Fibroblast of lung (primary cell): Measurements from ENCODE around the gene CLIC3. TPM values are rescaled to one million over a fixed set of nuclear protein-coding genes. Genes with fewer than 3 reads are reported as not detected.

Source experiments
- DNase-seq, 2 donors: peaks; one replicate each; pipeline versions ENCODE4 v3.0.0 to v3.0.0-alpha.2; 2010; ENCODE audit warnings: low read depth in 2 of 2
- H2AFZ ChIP-seq: 2 replicates; pipeline ENCODE4 v1.5.1; 2012; ENCODE audit warnings: low read length, control low read depth, inconsistent platforms
- H3K27ac ChIP-seq: 2 replicates; pipeline ENCODE4 v1.5.1; 2011; ENCODE audit warnings: low read length, control low read depth; ENCODE audit not compliant: insufficient read depth
- H3K27me3 ChIP-seq: 2 replicates; pipeline ENCODE4 v1.5.1; 2011; ENCODE audit warnings: mild to moderate bottlenecking, low read length; ENCODE audit not compliant: control insufficient read depth, insufficient read depth
- H3K36me3 ChIP-seq: 2 replicates; pipeline ENCODE4 v1.5.1; 2011; ENCODE audit warnings: low read length; ENCODE audit not compliant: control insufficient read depth, insufficient read depth
- H3K4me1 ChIP-seq: 2 replicates; pipeline ENCODE4 v1.5.1; 2011; ENCODE audit warnings: low read length; ENCODE audit not compliant: control insufficient read depth, insufficient read depth; ENCODE audit errors: extremely low read depth
- H3K4me2 ChIP-seq: 2 replicates; pipeline ENCODE4 v1.5.1; 2011; ENCODE audit warnings: low read length, control low read depth; ENCODE audit not compliant: insufficient read depth; ENCODE audit errors: extremely low read depth
- H3K4me3 ChIP-seq, 4 experiments: fragments of 200-600 bp in 1 of 4; sonication (generic) in 1 of 4; replicated peaks in 1 of 4; 2 replicates each; pipeline ENCODE4 v1.5.1; 2011 to 2016; ENCODE audit warnings: low read length in 4 of 4, low read depth in 3 of 4, mild to moderate bottlenecking in 3 of 4, control low read depth in 2 of 4, inconsistent platforms in 1 of 4, mixed read lengths in 1 of 4; ENCODE audit not compliant: insufficient read depth in 1 of 4; ENCODE audit errors: control extremely low read depth in 1 of 4
- H3K79me2 ChIP-seq: 2 replicates; pipeline ENCODE4 v1.5.1; 2012; ENCODE audit warnings: mild to moderate bottlenecking, low read length, inconsistent platforms; ENCODE audit not compliant: control insufficient read depth, insufficient read depth
- H3K9ac ChIP-seq: 2 replicates; pipeline ENCODE4 v1.5.1; 2011; ENCODE audit warnings: mild to moderate bottlenecking, low read length, control low read depth; ENCODE audit not compliant: insufficient read depth
- H3K9me3 ChIP-seq: 2 replicates; pipeline ENCODE4 v1.5.1; 2012; ENCODE audit warnings: low read depth, low read length; ENCODE audit not compliant: control insufficient read depth, insufficient read depth
- H4K20me1 ChIP-seq: 2 replicates; pipeline ENCODE4 v1.5.1; 2011; ENCODE audit warnings: low read length; ENCODE audit not compliant: control insufficient read depth, insufficient read depth; ENCODE audit errors: extremely low read depth
- CTCF ChIP-seq, 2 donors: IDR thresholded peaks in 1 of 2; conservative IDR thresholded peaks in 1 of 2; 1 replicate in 1 of 2; 2 replicates in 1 of 2; pipeline ENCODE4 v1.5.1; 2011 to 2012; ENCODE audit warnings: low read length in 2 of 2, control low read depth in 1 of 2, inconsistent platforms in 1 of 2, low read depth in 1 of 2, mild to moderate bottlenecking in 1 of 2
- EZH2 ChIP-seq: IDR thresholded peaks from 2 replicates; pipeline ENCODE4 v1.5.1; 2012; ENCODE audit warnings: low read length, control low read depth, mild to moderate bottlenecking; ENCODE audit errors: missing control alignments
- polyA plus RNA-seq, 2 donors: library from polyadenylated mRNA; depleted of rRNA in 1 of 2; stranded (reverse) in 1 of 2; unstranded in 1 of 2; fragments of >200 nt; gene quantifications; 2 replicates each; pipeline ENCODE4 v1.2.1, GENCODE V29; 2011 to 2012; ENCODE audit warnings: missing spikeins in 1 of 2
- total RNA-seq: library from RNA; depleted of rRNA; stranded (reverse); fragments of >200 nt; gene quantifications from 2 replicates; pipeline ENCODE4 v1.2.1, GENCODE V29; 2014

Gene CLIC3
- total and polyA plus RNA-seq, 2 donors (not counting 1 experiment from before 2014, with no cell fraction given) = 0.98 to 3.5 TPM

DNA sequence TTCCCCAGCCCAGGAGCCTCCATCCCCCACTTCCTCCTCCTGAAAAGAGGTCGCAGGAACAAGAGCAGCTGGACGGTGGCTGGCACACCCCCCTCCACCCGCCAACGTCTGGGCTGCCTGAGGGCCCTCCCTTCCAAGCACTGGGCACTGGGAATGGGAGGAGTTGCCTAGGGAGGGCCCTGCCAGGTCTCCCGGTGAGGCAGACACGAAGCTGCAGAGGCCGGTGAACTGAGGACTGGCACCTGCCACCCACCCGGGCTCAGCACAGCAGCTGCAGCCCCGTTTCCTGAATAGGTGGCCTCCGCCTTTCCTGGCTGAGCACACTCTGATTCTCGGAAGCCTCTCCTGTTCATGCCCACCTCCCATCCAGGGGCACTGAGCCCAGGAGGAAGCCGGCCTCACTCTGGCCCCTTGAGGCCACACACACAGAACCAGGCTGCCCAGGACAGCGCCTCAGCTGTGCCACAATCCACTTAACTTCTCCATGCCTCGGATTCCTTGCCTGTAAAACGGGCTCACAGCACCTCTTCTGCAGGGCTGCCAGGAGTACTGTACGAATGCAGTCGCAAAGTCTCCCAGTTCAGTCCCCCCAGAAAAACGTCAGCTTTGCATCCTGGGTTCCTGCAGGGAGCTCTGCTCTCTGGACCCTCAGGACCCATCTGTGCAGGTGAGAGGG is 48.3 kb upstream of the CLIC3 start:
- no peak overlapping the region for H2AFZ ChIP-seq
- H3K4me1 ChIP-seq = peaks cover 6% of the 10 kb centered on the region
- DNase-seq = no peak
- H3K27ac ChIP-seq = no peak overlapping the region
- H3K4me2 ChIP-seq = peak overlapping the region; percentile 97
- TF ChIP-seq EZH2 (no peak), CTCF (conservative IDR thresholded peaks at IDR 0.05 in 1 of 2, IDR thresholded peaks at IDR 0.05 in 1 of 2; ENCODE audit: low read depth in 1 of 2, low read length in 2 of 2) (no peak)
- no peak overlapping the region for H3K9ac ChIP-seq
- peaks cover 18% of the 10 kb centered on the region for H3K79me2 ChIP-seq
- H3K9me3 ChIP-seq = no peaks in the 10 kb centered on the region
- no peaks in the 10 kb centered on the region for H4K20me1 ChIP-seq
- H3K36me3 ChIP-seq = peaks cover 7% of the 10 kb centered on the region
- peak overlapping the region; percentile 44 to 72 (median 67) for H3K4me3 ChIP-seq
- H3K27me3 ChIP-seq = no peaks in the 10 kb centered on the region

GRCh38 chr9:137044037-137044436 is 47.7 kb upstream of the CLIC3 start:
- no peaks in the 10 kb centered on the region for H3K27me3 ChIP-seq
- no peak for TF ChIP-seq EZH2
- TF ChIP-seq CTCF (conservative IDR thresholded peaks at IDR 0.05 in 1 of 2, IDR thresholded peaks at IDR 0.05 in 1 of 2; ENCODE audit: low read depth in 1 of 2, low read length in 2 of 2) = no peak
- DNase-seq = no peak
- H4K20me1 ChIP-seq = no peaks in the 10 kb centered on the region
- peaks cover 18% of the 10 kb centered on the region for H3K79me2 ChIP-seq
- H3K4me2 ChIP-seq = peak overlapping the region; percentile 97
- H3K4me3 ChIP-seq = peak overlapping the region in 1 of 4 experiments; percentile 72
- H3K36me3 ChIP-seq = peaks cover 9% of the 10 kb centered on the region
- no peak overlapping the region for H3K27ac ChIP-seq
- peaks cover 6% of the 10 kb centered on the region for H3K4me1 ChIP-seq
- H3K9me3 ChIP-seq = no peaks in the 10 kb centered on the region
- H2AFZ ChIP-seq = no peak overlapping the region
- no peak overlapping the region for H3K9ac ChIP-seq

GRCh38 chr9:137042751-137043727 is 46.7 kb upstream of the CLIC3 start:
- no peaks in the 10 kb centered on the region for H4K20me1 ChIP-seq
- H3K4me1 ChIP-seq = peaks cover 6% of the 10 kb centered on the region
- H3K4me3 ChIP-seq = no peak overlapping the region
- H3K79me2 ChIP-seq = peaks cover 18% of the 10 kb centered on the region
- TF ChIP-seq EZH2 (no peak), CTCF (conservative IDR thresholded peaks at IDR 0.05 in 1 of 2, IDR thresholded peaks at IDR 0.05 in 1 of 2; ENCODE audit: low read depth in 1 of 2, low read length in 2 of 2) (no peak)
- H2AFZ ChIP-seq = no peak overlapping the region
- H3K27ac ChIP-seq = no peak overlapping the region
- H3K9ac ChIP-seq = no peak overlapping the region
- no peaks in the 10 kb centered on the region for H3K9me3 ChIP-seq
- H3K4me2 ChIP-seq = no peak overlapping the region
- no peaks in the 10 kb centered on the region for H3K27me3 ChIP-seq
- no peak for DNase-seq
- H3K36me3 ChIP-seq = peaks cover 11% of the 10 kb centered on the region
